Erythroblast (primary cell): ENCODE measurements around the gene NCBP2.

Source experiments
- GATA1 ChIP-seq: IDR thresholded peaks from 2 replicates; pipeline ENCODE4 v1.6.1; 2011; ENCODE audit warnings: low read depth, mild to moderate bottlenecking, control low read depth, low read length, moderate library complexity
- POLR2A ChIP-seq: IDR thresholded peaks from 2 replicates; pipeline ENCODE4 v1.6.1; 2011; ENCODE audit warnings: mild to moderate bottlenecking, low read length

- TF ChIP-seq POLR2A (no peak), GATA1 (no peak)
These were observed 551 bp downstream of the NCBP2 start for GRCh38 chr3:196941729-196942225.
